GM18519 (cell line): Measurements from ENCODE around the gene ADAMTS10.
"Not testable (repeated sequence)": the region's sequence is repeated elsewhere in the genome, so short reads cannot be mapped to it uniquely, and the experiment has no call there.

Experiments used
- ATAC-seq: cut with Tn5 transposase; IDR thresholded peaks from one replicate; pipeline ENCODE4 v1.9.1; 2021; ENCODE audit warnings: mild to moderate bottlenecking, moderate library complexity; ENCODE audit not compliant: unreplicated experiment, low FRiP score

ADAMTS10 gene

GRCh38 chr19:8629184-8629583 lies 18.7 kb upstream of the ADAMTS10 start:
- no peak for ATAC-seq

- ATAC-seq: no peak
Observed at GRCh38 chr19:8626842-8627241, 16.3 kb upstream of the ADAMTS10 start.

DNA sequence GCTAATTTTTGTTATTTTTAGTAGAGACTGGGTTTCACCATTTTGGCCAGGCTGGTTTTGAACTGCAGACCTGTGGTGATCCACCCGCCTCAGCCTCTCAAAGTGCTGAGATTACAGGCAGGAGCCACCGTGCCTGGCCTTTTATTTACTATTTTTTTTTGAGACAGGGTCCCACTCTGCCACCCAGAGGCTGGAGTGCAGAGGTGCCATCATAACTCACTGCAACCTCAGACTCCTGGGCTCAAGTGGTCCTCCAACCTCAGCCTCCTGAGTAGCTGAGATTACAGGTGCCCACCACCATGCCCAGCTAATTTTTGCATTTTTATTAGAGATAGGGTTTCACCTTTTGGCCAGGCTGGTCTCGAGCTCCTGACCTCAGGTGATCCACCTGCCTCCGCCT lies 12.4 kb upstream of the ADAMTS10 start:
- not testable (repeated sequence) for ATAC-seq

GRCh38 chr19:8618751-8619150 lies 8.2 kb upstream of the ADAMTS10 start:
- ATAC-seq: no peak

GRCh38 chr19:8617984-8618383 lies 7.5 kb upstream of the ADAMTS10 start:
- ATAC-seq: no peak

- not testable (repeated sequence) for ATAC-seq
Observed at GRCh38 chr19:8617325-8617724, 6.8 kb upstream of the ADAMTS10 start.

DNA sequence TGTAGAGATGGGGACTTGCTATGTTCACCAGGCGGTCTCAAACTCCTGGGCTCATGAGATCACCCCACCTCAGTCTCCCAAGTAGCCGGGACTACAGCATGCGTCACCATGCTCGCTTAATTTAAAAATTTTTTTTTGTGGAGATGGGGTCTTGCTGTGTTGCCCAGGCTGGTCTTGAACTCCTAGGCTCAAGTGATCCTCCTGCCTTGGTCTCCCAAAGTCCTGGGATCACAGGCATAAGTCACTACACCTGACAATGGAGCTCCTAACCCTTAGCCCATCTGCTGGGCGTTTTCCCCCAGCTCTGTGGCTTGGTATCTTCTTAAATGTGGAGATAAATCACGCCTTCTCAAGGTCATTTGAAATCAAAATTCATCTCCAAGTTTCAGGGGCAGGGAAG lies 6.3 kb upstream of the ADAMTS10 start:
- ATAC-seq: no peak

- ATAC-seq: no peak
Observed at GRCh38 chr19:8615813-8616596, 5.5 kb upstream of the ADAMTS10 start.

DNA sequence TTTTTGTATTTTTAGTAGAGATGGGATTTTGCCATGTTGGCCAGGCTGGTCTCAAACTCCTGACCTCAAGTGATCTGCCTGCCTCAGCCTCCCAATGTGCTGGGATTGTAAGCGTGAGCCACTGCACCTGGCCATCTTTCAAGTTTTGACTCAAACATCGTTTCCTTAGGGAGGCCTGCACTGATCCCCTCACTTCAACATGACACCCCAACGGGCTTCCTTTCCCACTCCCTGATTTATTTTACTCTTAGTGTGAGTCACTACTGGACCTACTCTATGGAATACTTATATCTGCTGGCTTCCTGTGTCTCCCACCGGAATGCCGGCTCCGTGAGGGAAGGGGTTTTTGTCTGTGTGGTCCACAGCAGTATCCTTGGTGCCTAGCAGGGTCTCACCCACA lies 4.5 kb upstream of the ADAMTS10 start:
- ATAC-seq: no peak

DNA sequence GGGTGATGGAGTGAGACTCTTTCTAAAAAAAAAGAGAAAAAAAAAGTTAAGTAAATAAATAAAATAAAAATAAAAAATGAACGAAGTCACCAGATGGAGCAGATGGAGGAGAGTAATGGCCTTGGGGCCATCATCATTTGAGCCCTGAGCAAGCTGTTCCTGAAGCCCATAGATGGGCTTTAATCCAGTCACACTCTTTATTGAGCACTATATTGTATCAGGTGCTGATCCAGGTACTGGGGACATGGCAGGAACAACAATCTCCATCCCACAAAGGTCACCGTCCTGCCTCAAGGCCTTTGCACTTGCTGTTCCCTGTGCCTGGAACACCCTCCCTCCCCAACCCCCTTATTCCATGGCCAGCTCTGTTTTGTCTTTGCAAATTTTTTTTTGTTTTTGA lies 3.9 kb upstream of the ADAMTS10 start:
- ATAC-seq: no peak

- no peak for ATAC-seq
Observed at GRCh38 chr19:8612807-8613171, 2.3 kb upstream of the ADAMTS10 start.

DNA sequence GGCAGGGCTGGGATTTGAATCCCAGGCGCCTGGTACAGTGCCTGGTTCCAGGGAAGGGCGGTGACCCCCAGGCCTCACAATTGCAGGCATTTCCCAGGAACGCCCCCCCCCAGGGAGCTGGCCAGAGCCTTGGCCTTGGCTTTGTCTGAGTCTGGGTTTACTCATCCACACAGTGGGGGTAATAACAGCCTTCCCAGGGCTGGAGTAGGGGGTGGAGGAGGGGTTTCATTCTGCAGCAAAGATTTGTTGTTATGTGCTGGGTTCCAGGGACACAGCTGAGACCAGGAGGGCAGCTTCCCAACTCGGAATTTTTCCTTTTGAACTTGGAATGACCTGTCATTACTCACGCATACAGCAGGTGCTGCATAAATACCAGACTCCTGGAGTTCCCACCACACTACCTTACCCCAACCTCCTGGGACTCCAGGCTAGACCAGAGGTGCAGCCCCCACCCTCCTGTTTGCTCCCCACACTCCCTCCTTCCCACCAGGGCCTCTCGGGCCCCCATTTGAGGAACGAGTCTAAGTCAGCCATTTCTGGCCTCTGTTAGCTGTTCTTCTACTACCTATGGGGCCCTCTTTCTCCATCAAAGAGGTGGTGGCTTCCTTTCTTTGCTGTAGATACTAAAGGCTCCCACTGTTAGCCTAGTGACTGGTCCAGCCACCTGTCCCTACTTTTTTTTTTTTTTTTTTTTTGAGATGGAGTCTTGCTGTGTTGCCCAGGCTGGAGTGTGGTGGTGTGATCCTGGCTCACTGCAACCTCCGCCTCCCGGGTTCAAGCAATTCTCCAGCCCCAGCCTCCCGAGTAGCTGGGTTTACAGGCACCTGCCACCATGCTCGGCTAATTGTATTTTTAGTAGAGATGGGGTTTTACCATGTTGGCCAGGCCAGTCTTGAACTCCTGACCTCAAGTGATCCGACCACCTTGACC lies 1.6 kb upstream of the ADAMTS10 start:
- no peak for ATAC-seq

- no peak for ATAC-seq
Observed at GRCh38 chr19:8611391-8611876, 919 bp upstream of the ADAMTS10 start.

- no peak for ATAC-seq
Observed at GRCh38 chr19:8610936-8611300, 403 bp upstream of the ADAMTS10 start.

DNA sequence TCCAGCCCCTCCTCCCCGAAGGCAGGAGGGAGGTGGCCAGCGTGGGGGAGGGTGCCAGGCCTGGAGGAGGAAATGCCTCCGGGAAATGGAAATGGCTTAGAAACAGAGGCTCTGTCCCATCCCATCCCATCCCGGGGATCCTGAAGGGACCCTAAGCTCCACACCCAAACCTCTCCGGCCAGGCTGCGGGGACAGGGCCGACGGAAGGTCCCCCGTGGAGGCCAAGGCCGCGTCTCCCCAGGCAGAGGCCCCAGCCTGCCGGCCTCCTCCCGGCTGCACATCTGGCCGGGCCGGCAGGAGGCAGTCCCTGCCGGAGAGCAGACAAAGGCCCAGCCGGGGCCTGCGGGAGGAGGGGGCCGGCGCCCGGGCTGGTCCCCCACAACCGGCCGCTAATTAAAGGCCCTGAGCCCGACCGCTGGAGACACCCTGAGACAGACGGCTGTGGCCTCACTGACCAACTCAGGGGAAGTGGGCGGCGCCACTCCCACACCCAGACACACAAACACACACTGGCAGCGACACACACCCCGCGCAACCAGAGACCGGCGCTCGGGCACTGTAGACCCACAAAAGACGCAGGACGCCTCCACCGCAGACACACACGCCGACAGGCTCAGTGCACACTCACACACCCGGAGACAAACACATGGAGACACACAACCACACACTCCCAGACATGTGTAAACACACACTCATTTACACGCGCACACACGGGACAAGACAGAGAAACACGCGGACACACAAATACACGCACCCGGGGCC lies 1.1 kb downstream of the ADAMTS10 start:
- ATAC-seq: no peak

GRCh38 chr19:8608941-8609278 lies 1.6 kb downstream of the ADAMTS10 start:
- no peak for ATAC-seq

DNA sequence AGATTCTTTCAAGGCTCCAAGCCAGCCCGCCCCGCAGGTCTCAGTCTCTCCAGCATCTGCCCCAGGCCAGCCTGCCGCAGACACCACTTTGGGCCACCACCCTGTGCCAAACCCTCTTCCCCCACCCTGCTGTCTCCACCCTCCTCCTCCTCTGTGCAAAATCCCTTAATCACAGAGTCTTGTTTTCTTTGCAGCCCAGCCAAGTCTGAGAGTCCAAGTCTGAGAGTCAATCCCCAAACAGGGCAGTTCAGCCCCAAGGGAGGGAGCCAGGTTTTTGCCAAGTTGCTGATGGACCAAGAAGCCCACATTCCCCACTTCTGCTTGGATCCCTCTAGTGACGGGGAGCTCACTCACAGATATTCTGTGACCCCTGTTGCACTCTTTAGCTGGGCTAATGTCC lies 3.1 kb downstream of the ADAMTS10 start:
- ATAC-seq: no peak

GRCh38 chr19:8605514-8605913 lies 5.0 kb downstream of the ADAMTS10 start:
- no peak for ATAC-seq

- no peak for ATAC-seq
Observed at GRCh38 chr19:8601796-8602195, 8.7 kb downstream of the ADAMTS10 start.

DNA sequence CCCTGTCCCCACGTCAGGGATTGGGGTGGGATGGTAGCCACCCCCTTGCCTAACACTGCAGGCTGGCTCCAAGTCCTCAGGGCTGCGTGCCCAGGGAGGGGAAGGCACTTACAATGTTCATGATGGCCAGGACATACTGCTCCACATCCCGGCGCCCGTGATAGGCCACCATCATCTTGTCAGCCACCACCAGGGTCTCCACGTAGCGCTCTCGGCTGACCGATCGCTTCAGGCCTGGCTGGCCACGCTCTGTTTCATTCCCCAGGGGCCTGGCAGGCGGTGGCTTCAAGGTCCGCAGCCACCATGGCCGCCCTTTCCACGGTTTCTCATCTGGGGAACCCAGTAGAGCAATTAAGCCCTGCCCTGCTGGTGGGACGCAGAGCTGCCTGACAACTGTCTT lies 9.7 kb downstream of the ADAMTS10 start:
- no peak for ATAC-seq

DNA sequence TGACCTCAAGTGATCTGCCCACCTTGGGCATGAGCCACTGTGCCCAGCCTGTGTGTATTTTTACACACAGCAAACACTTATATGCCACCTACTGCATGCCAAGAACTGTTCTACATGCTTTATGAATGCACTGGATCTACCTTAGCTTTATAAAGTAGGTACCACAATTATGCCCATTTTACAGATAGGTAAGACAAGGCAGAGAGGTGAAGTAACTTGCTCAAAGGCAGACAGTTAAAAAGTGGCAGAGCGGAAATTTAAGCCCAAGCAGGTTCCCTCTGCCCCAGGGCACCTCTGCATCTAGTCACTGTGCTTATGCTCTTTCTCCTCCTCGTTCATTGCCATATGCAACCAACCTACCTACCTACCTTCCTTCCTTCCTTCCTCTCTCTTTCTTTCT lies 10.5 kb downstream of the ADAMTS10 start:
- no peak for ATAC-seq
